Body of pancreas (tissue), 4 donors: Measurements from ENCODE around the gene FAN1. TPM values are rescaled to one million over a fixed set of nuclear protein-coding genes. Genes with fewer than 3 reads are reported as not detected.

Experiments
- ATAC-seq: fragments of 150-250 bp; one replicate; pipeline ENCODE4 v1.9.1; 2016
- DNase-seq, 4 donors: peaks; one replicate each; pipeline ENCODE4 v3.0.0-alpha.2; 2019
- H3K27ac ChIP-seq, 4 donors: fragments of 200-600 bp; sonication (generic); 1 replicate in 3 of 4; 2 replicates in 1 of 4; pipeline versions ENCODE4 v1.5.1 to v1.6.1; 2016 to 2019; ENCODE audit warnings: mild to moderate bottlenecking in 1 of 4, mixed read lengths in 1 of 4, moderate library complexity in 1 of 4
- H3K27me3 ChIP-seq, 2 donors: fragments of 200-600 bp; sonication (generic); one replicate each; pipeline ENCODE4 v1.6.0; 2016; ENCODE audit warnings: mild to moderate bottlenecking in 1 of 2
- H3K36me3 ChIP-seq, 2 donors: fragments of 200-600 bp; sonication (generic); replicated peaks in 1 of 2; 2 replicates each; pipeline ENCODE4 v1.5.1; 2016; ENCODE audit warnings: low read depth in 2 of 2; ENCODE audit not compliant: insufficient read depth in 1 of 2
- H3K4me1 ChIP-seq: fragments of 200-600 bp; sonication (generic); one replicate; pipeline ENCODE4 v1.6.0; 2016
- H3K4me3 ChIP-seq, 2 donors: fragments of 200-600 bp; sonication (generic); 1 replicate in 1 of 2; 2 replicates in 1 of 2; pipeline ENCODE4 v1.5.1; 2016 to 2019
- H3K9me3 ChIP-seq, 3 donors: fragments of 200-600 bp; sonication (generic); 1 replicate in 2 of 3; 2 replicates in 1 of 3; pipeline ENCODE4 v1.5.1; 2016
- POLR2A ChIP-seq, 3 donors: fragments of 450-650 bp; IDR thresholded peaks; one replicate each; pipeline ENCODE4 v1.6.1; 2016; ENCODE audit warnings: antibody characterized with exemption in 3 of 3, mild to moderate bottlenecking in 2 of 3
- WGBS, 2 donors: methylation state at CpG; one replicate each; pipeline ENCODE4 v1.1.5; 2017; 5-methylcytosine and 5-hydroxymethylcytosine counted together
- intact Hi-C: fragments of 100-400 bp; cut with DNase I; formaldehyde crosslinking; loops from one replicate; pipeline ENCODE4 v1.15.1; 2023
- total RNA-seq, 2 donors: library from RNA; depleted of rRNA; stranded (reverse); fragments of >200 nt; gene quantifications; one replicate each; pipeline ENCODE4 v1.1.0, GENCODE V29; 2016
- TF ChIP-seq, protein P1 (sequence below), 7 experiments: fragments of 450-650 bp in 4 of 7; fragments of 200-600 bp in 3 of 7; sonication (generic) in 3 of 7; IDR thresholded peaks; one replicate each; pipeline ENCODE4 v1.5.1; 2016 to 2019; ENCODE audit warnings: antibody characterized with exemption in 7 of 7

FAN1 gene
- total RNA-seq, 2 donors from 2014 or later: 12.5 to 20.2 TPM

DNA sequence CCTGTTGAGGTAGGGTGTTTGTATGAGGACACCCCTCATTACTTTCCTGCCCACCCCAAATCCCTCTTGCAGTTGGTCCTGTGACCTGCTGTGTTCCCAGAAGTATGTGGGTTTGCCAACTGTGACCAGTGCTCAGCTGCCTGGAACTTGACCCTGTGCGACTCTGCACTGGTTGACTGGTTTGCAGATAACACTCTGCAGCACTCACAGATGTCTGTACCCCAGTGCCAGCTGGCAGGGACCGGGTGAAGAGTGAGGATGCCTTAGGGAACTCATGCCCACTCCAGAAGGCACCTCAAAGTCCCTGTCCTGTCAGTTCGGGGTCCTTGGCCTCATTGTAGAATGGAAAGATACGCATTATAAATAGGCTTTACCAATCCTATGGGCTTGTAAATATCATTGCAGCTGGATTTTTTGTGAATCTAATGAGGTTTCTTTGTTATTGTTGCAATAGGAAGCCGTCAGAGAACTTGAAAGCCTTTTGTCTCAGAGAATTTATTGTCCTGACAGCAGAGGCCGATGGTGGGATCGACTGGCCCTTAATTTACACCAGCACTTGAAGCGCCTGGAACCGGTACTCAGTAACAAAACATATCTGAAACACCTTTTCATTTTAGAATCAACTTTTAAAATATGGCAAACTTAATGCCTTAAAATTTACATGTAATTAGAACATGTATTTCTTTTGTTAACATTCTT is 18.2 kb downstream of the FAN1 start:
- ATAC-seq: no peak
- WGBS, 2 donors: 79 to 89% methylated on average over 8 to 9 of the region's 9 CpGs

DNA sequence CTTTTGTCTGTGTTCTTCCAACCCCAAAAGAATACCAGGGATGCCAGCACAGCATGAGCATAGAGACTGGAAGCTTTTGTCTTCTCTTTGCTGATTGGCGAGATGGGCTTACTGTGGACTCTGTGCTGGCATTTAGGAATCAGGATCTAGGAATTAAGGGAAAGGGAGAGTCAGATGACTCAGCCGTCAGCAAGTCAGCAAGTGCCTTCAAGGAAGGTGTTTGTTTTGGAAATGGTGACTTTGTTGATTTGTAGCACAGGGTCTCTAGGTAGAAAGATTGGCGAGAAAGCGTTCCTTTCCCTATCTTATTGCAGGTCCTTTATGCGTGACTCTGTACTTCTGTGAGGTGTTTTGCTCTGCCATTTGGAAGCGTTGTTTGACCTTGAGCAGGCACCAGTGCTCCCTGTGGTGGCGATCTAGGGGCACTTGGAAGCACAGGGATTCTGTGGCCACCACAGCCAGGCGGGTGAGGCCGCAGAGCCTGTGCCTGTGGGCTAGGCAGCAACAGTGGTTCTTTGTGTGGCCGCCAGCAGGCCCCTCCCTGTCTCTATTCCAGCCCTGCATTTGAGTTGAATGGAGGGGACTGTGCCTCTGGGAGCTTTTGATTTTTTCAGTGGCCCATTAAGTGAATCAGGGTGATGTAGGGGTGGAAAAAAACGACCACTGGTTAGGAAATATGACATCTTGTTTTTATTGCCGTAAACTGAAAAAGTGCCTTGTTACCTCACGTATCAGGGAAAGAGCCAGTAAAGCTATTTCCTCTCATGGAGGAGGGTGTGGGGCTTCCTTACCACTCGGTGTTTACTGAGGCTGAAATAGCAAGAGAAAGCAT is 19.0 kb downstream of the FAN1 start:
- Histone ChIP-seq H3K4me1 (no peaks in the 10 kb centered on the region), H3K9me3 (no peaks in the 10 kb centered on the region), H3K27me3 (no peaks in the 10 kb centered on the region), H3K27ac (no peak overlapping the region), H3K4me3 (no peak overlapping the region), H3K36me3 (peaks cover 9 to 33% of the 10 kb centered on the region in 2 donors)
- intact Hi-C loops: no loop called here
- 80 to 86% methylated on average over 13 to 14 of the region's 14 CpGs for WGBS, 2 donors
- TF ChIP-seq POLR2A (IDR thresholded peaks at IDR 0.05): no peak
- DNase-seq (no peak), ATAC-seq (no peak)

More for the DNA sequence above, 18.2 kb downstream of the FAN1 start:
- DNase-seq: no peak
- Histone ChIP-seq H3K4me1 (no peaks in the 10 kb centered on the region), H3K9me3 (no peaks in the 10 kb centered on the region), H3K27me3 (no peaks in the 10 kb centered on the region), H3K27ac (no peak overlapping the region), H3K4me3 (no peak overlapping the region), H3K36me3 (peaks cover 9 to 34% of the 10 kb centered on the region in 2 donors)
- intact Hi-C loops: no loop called here
- TF ChIP-seq, protein P1, sequence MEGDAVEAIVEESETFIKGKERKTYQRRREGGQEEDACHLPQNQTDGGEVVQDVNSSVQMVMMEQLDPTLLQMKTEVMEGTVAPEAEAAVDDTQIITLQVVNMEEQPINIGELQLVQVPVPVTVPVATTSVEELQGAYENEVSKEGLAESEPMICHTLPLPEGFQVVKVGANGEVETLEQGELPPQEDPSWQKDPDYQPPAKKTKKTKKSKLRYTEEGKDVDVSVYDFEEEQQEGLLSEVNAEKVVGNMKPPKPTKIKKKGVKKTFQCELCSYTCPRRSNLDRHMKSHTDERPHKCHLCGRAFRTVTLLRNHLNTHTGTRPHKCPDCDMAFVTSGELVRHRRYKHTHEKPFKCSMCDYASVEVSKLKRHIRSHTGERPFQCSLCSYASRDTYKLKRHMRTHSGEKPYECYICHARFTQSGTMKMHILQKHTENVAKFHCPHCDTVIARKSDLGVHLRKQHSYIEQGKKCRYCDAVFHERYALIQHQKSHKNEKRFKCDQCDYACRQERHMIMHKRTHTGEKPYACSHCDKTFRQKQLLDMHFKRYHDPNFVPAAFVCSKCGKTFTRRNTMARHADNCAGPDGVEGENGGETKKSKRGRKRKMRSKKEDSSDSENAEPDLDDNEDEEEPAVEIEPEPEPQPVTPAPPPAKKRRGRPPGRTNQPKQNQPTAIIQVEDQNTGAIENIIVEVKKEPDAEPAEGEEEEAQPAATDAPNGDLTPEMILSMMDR (IDR thresholded peaks at IDR 0.05): no peak
- TF ChIP-seq POLR2A (IDR thresholded peaks at IDR 0.05): no peak

DNA sequence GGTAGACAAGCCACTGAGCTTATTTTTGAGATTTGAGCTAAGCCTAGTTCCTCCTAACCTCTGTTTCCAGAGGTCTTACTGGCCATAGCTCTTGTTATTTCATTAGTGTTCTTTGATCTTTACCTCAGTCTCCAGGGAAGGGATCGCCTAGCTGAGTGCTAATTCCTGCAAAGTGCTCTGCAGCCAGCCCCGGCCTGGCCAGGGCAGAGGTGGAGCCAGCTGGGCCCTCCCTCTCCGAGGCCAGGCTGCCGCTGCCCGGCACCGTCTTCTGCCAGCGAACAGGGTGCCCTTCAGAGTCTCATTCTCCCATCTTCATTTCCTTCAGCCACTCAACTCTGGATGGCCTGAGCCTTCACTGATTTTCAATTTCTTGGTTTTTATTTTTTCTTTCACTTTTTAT is 19.7 kb downstream of the FAN1 start:
- 87 to 92% methylated on average over 6 to 7 of the region's 7 CpGs for WGBS, 2 donors
- intact Hi-C loops: no loop called here
- no peak for DNase-seq
- Histone ChIP-seq H3K9me3 (no peaks in the 10 kb centered on the region), H3K27me3 (no peaks in the 10 kb centered on the region), H3K36me3 (peaks cover 9 to 30% of the 10 kb centered on the region in 2 donors), H3K4me3 (no peak overlapping the region), H3K4me1 (no peaks in the 10 kb centered on the region), H3K27ac (no peak overlapping the region)
- no peak for TF ChIP-seq POLR2A (IDR thresholded peaks at IDR 0.05)
- TF ChIP-seq, protein P1 (IDR thresholded peaks at IDR 0.05): no peak
- ATAC-seq: no peak

DNA sequence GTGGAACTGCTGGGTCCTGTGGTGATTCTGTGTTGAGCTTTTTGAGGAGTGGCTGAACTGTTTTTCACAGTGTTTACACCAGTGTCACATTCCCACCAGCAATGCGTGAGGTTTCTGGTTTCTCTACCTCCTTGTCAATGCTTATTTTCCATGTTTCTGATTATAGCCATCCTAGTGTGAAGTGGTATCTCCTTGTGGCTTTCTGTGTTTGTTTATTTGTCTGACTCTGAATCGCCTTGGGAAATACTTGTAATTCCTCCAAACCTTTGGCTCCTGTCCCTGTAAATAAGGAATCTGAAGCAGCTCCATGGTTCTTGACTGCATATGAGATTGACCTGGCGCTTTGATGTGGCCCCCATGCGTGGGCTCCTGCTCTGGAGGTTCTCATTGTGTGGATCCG is 20.6 kb downstream of the FAN1 start:
- Histone ChIP-seq H3K4me1 (no peaks in the 10 kb centered on the region), H3K9me3 (no peaks in the 10 kb centered on the region), H3K27ac (no peak overlapping the region), H3K27me3 (no peaks in the 10 kb centered on the region), H3K4me3 (no peak overlapping the region), H3K36me3 (peaks cover 9 to 31% of the 10 kb centered on the region in 2 donors)
- TF ChIP-seq, protein P1 (IDR thresholded peaks at IDR 0.05): no peak
- TF ChIP-seq POLR2A (IDR thresholded peaks at IDR 0.05): no peak
- intact Hi-C loops: no loop called here
- DNase-seq: no peak
- 83 to 87% methylated on average over 3 to 5 of the region's 5 CpGs for WGBS, 2 donors
- no peak for ATAC-seq

DNA sequence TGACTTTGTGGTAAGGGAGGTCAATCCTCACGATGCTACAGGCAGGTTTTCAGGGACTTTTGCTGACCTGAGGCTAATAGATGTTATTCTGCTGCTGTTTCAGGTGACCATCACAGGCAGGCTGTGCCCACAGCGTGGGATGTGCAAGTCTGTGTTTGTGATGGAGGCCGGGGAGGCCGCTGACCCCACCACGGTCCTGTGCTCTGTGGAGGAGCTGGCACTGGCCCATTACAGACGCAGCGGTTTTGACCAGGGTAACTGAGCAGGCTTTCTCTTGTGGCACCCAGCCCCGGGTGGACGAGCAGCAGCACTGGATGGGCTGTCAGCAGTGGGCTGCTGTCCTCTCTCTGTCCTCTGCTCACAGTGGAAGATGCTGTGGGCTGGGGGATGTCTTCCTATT is 22.0 kb downstream of the FAN1 start:
- H3K4me1 ChIP-seq: no peaks in the 10 kb centered on the region
- no peak overlapping the region for H3K4me3 ChIP-seq
- ATAC-seq (no peak), DNase-seq (no peak)
- H3K9me3 ChIP-seq: no peaks in the 10 kb centered on the region
- whole genome bisulfite sequencing, 2 donors: 83 to 94% methylated on average over 5 to 9 of the region's 9 CpGs
- H3K36me3 ChIP-seq: peaks cover 8 to 37% of the 10 kb centered on the region in 2 donors
- intact Hi-C loops: no loop called here
- H3K27me3 ChIP-seq: no peaks in the 10 kb centered on the region
- no peak for TF ChIP-seq POLR2A (IDR thresholded peaks at IDR 0.05)
- TF ChIP-seq, protein P1 (IDR thresholded peaks at IDR 0.05): no peak
- no peak overlapping the region for H3K27ac ChIP-seq
